Measurements from ENCODE around the gene CFAP61. TPM values are rescaled to one million over a fixed set of nuclear protein-coding genes. Genes with fewer than 3 reads are reported as not detected.

CFAP61 gene
- total RNA-seq, 1 donor, result not detected

DNA sequence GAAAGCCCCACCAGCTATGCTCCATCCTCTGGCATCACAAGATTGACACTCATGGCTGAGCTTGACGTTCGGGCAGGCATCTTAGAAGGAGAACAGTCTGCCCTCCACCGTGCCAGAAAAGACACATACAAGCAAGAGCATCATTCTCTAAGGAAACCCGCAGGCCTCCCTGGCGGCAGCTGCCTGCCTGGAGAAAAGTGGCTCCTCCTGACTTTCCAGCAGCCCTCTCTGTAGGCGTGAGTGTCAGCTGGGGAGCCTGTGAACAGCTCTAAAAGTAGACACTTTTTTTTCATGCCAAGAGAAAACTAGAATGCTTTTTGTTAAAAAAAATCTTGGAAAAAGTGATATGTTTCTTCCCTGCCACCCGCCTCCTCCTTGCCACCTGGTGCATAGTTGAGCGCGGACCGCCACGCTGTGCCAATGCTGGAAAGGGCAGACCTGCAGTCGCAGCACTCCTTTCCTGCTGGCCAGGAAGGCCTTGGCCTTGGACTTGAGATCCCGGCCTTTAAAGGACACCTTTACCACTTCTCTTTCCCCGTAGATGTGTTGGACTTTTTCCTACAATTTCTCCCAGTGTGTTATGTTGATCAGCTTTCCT is 285.9 kb downstream of the CFAP61 start:
- Histone ChIP-seq H2AFZ (ENCODE audit: low read length) (no peak overlapping the region), H3K79me2 (ENCODE audit: insufficient read depth, low read length) (no peaks in the 10 kb centered on the region), H3K27ac (ENCODE audit: low read depth, low read length) (no peak overlapping the region), H3K36me3 (ENCODE audit: insufficient read depth, low read length) (no peaks in the 10 kb centered on the region), H3K4me2 (ENCODE audit: insufficient read depth, low read length) (no peak overlapping the region), H3K4me1 (ENCODE audit: insufficient read depth, low read length) (no peaks in the 10 kb centered on the region), H3K9me3 (ENCODE audit: low read depth, low read length) (no peaks in the 10 kb centered on the region), H4K20me1 (ENCODE audit: insufficient read depth, low read length) (no peaks in the 10 kb centered on the region), H3K4me3 (ENCODE audit: insufficient read depth, low read length) (no peak overlapping the region), H3K27me3 (ENCODE audit: insufficient read depth, low read length) (no peaks in the 10 kb centered on the region)
- peak; percentile 55 for DNase-seq (ENCODE audit: insufficient read length, low spot score, missing footprints)
- TF ChIP-seq, protein P1, sequence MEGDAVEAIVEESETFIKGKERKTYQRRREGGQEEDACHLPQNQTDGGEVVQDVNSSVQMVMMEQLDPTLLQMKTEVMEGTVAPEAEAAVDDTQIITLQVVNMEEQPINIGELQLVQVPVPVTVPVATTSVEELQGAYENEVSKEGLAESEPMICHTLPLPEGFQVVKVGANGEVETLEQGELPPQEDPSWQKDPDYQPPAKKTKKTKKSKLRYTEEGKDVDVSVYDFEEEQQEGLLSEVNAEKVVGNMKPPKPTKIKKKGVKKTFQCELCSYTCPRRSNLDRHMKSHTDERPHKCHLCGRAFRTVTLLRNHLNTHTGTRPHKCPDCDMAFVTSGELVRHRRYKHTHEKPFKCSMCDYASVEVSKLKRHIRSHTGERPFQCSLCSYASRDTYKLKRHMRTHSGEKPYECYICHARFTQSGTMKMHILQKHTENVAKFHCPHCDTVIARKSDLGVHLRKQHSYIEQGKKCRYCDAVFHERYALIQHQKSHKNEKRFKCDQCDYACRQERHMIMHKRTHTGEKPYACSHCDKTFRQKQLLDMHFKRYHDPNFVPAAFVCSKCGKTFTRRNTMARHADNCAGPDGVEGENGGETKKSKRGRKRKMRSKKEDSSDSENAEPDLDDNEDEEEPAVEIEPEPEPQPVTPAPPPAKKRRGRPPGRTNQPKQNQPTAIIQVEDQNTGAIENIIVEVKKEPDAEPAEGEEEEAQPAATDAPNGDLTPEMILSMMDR (IDR thresholded peaks at IDR 0.05; ENCODE audit: extremely low read depth, low read depth, low read length), result no peak

DNA sequence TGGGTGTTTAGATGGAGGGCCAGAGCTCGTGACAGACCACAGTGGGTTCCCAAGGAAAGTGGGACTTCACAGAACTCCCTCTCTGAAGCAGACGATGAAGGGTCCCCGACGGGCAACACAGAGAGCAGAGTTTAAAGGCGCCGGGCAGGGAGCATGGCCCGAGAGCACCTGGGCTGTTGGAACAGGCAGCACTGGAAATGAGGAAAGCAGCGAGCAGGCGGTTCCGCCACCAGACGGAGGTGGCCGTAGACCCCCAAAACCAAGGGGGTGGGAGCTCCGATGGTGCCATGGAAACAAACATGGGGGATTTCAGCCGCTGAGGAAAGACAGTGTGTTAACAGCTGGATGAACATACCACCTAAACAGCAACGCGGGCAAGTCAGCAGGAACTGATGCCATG is 288.1 kb downstream of the CFAP61 start:
- H3K27me3 ChIP-seq (ENCODE audit: insufficient read depth, low read length), result no peaks in the 10 kb centered on the region
- DNase-seq (ENCODE audit: insufficient read length, low spot score, missing footprints), result no peak
- H3K79me2 ChIP-seq (ENCODE audit: insufficient read depth, low read length), result no peaks in the 10 kb centered on the region
- H3K4me2 ChIP-seq (ENCODE audit: insufficient read depth, low read length), result no peak overlapping the region
- no peak overlapping the region for H3K27ac ChIP-seq (ENCODE audit: low read depth, low read length)
- no peaks in the 10 kb centered on the region for H3K36me3 ChIP-seq (ENCODE audit: insufficient read depth, low read length)
- H2AFZ ChIP-seq (ENCODE audit: low read length), result no peak overlapping the region
- H3K4me3 ChIP-seq (ENCODE audit: insufficient read depth, low read length), result no peak overlapping the region
- no peaks in the 10 kb centered on the region for H3K4me1 ChIP-seq (ENCODE audit: insufficient read depth, low read length)
- no peaks in the 10 kb centered on the region for H3K9me3 ChIP-seq (ENCODE audit: low read depth, low read length)
- TF ChIP-seq, protein P1 (IDR thresholded peaks at IDR 0.05; ENCODE audit: extremely low read depth, low read depth, low read length), result no peak
- H4K20me1 ChIP-seq (ENCODE audit: insufficient read depth, low read length), result no peaks in the 10 kb centered on the region

DNA sequence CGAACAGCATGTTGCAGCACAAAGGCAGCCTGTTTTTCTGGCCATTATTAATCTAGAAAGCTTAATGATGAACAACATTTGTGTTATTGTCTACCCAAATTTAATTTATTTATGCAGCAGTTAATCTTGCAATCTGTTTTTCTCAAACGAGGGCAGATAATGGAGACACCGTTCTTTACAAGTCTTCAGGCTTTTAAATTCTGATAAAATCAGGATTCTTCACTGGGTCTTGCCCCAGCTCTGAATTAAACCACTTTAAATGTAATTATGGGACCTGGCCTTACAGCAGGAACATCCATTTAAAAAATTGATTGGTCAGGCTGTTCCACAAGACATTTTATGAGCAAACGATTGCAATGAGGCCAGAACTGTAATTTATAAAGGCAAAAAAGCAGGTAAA is 289.0 kb downstream of the CFAP61 start:
- no peaks in the 10 kb centered on the region for H3K4me1 ChIP-seq (ENCODE audit: insufficient read depth, low read length)
- no peaks in the 10 kb centered on the region for H4K20me1 ChIP-seq (ENCODE audit: insufficient read depth, low read length)
- no peak overlapping the region for H2AFZ ChIP-seq (ENCODE audit: low read length)
- no peak overlapping the region for H3K4me3 ChIP-seq (ENCODE audit: insufficient read depth, low read length)
- no peak overlapping the region for H3K27ac ChIP-seq (ENCODE audit: low read depth, low read length)
- no peaks in the 10 kb centered on the region for H3K27me3 ChIP-seq (ENCODE audit: insufficient read depth, low read length)
- no peaks in the 10 kb centered on the region for H3K9me3 ChIP-seq (ENCODE audit: low read depth, low read length)
- H3K79me2 ChIP-seq (ENCODE audit: insufficient read depth, low read length), result no peaks in the 10 kb centered on the region
- no peak overlapping the region for H3K4me2 ChIP-seq (ENCODE audit: insufficient read depth, low read length)
- DNase-seq (ENCODE audit: insufficient read length, low spot score, missing footprints), result no peak
- no peaks in the 10 kb centered on the region for H3K36me3 ChIP-seq (ENCODE audit: insufficient read depth, low read length)
- TF ChIP-seq, protein P1 (IDR thresholded peaks at IDR 0.05; ENCODE audit: extremely low read depth, low read depth, low read length), result no peak

DNA sequence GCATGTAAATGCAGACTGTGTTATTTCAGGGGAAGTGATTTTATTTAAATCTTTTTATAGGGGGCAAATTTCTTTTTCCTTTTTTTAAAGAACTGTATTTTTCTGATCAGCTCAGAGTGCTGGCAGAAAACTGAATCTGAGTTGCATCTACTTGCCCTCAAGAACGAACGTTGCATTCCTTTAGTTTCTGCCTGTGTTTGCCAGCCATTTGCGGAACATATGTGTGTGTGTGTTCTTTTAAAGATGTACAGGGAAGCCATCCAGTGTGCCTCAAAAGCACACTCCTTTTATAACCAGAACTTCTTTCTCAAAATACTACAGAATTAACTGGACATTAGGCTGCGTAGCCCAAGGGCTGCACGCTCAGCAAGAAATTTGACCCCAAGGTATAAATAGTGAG is 289.7 kb downstream of the CFAP61 start:
- Histone ChIP-seq H2AFZ (ENCODE audit: low read length) (no peak overlapping the region), H3K27ac (ENCODE audit: low read depth, low read length) (no peak overlapping the region), H3K79me2 (ENCODE audit: insufficient read depth, low read length) (no peaks in the 10 kb centered on the region), H3K27me3 (ENCODE audit: insufficient read depth, low read length) (no peaks in the 10 kb centered on the region), H3K4me1 (ENCODE audit: insufficient read depth, low read length) (no peaks in the 10 kb centered on the region), H3K4me3 (ENCODE audit: insufficient read depth, low read length) (no peak overlapping the region), H4K20me1 (ENCODE audit: insufficient read depth, low read length) (no peaks in the 10 kb centered on the region), H3K9me3 (ENCODE audit: low read depth, low read length) (no peaks in the 10 kb centered on the region), H3K4me2 (ENCODE audit: insufficient read depth, low read length) (no peak overlapping the region), H3K36me3 (ENCODE audit: insufficient read depth, low read length) (no peaks in the 10 kb centered on the region)
- DNase-seq (ENCODE audit: insufficient read length, low spot score, missing footprints), result no peak
- TF ChIP-seq, protein P1 (IDR thresholded peaks at IDR 0.05; ENCODE audit: extremely low read depth, low read depth, low read length), result no peak

Data from osteoblast (primary cell).